Right lobe of liver (tissue), 4 donors: ENCODE data around the gene PRKCZ.

ENCODE experiments used
- CTCF ChIP-seq, 4 donors: fragments of 200-600 bp in 3 of 4; fragments of 450-650 bp in 1 of 4; IDR thresholded peaks; one replicate each; pipeline versions ENCODE4 v1.5.1 to v1.8.0; 2016 to 2022; ENCODE audit warnings: antibody characterized with exemption in 4 of 4, mild to moderate bottlenecking in 2 of 4
- POLR2A ChIP-seq: fragments of 450-650 bp; IDR thresholded peaks from one replicate; pipeline ENCODE4 v1.6.1; 2017; ENCODE audit warnings: antibody characterized with exemption, mild to moderate bottlenecking
- donor health status: DM: no; HTN: no; CAD: no.
- donor health status: DM: no; HTN: no; CAD: no.
- donor health status: DM: no; HTN: yes; CAD: no.

GRCh38 chr1:2000850-2001249, 49.4 kb upstream of the PRKCZ start:
- TF ChIP-seq CTCF (IDR thresholded peaks at IDR 0.05) (no peak), POLR2A (no peak)
